Tibial artery (tissue), 4 donors: ENCODE results near the gene UBE2G2.

Source experiments
- DNase-seq, 2 donors: peaks; one replicate each; pipeline ENCODE4 v3.0.0-alpha.2; 2019
- H3K27ac ChIP-seq, 2 donors: fragments of 200-600 bp; sonication (generic) in 1 of 2; 1 replicate in 1 of 2; 2 replicates in 1 of 2; pipeline ENCODE4 v1.5.1; 2018 to 2019; ENCODE audit warnings: mild to moderate bottlenecking in 1 of 2
- H3K27me3 ChIP-seq, 2 donors: fragments of 200-600 bp; sonication (generic) in 1 of 2; one replicate each; pipeline versions ENCODE4 v1.5.1 to v1.6.0; 2016 to 2019
- H3K36me3 ChIP-seq, 3 donors: fragments of 200-600 bp; sonication (generic) in 2 of 3; one replicate each; pipeline ENCODE4 v1.5.1; 2016 to 2019; ENCODE audit warnings: mild to moderate bottlenecking in 2 of 3
- H3K4me1 ChIP-seq, 4 donors: fragments of 200-600 bp; sonication (generic) in 2 of 4; 1 replicate in 3 of 4; 2 replicates in 1 of 4; pipeline ENCODE4 v1.5.1; 2016 to 2019
- H3K4me3 ChIP-seq, 2 donors: fragments of 200-600 bp; sonication (generic) in 1 of 2; 1 replicate in 1 of 2; 2 replicates in 1 of 2; pipeline ENCODE4 v1.5.1; 2018 to 2019; ENCODE audit warnings: mild to moderate bottlenecking in 2 of 2
- H3K9me3 ChIP-seq, 3 donors: fragments of 200-600 bp; sonication (generic) in 1 of 3; one replicate each; pipeline ENCODE4 v1.5.1; 2016 to 2019
- intact Hi-C: fragments of 100-400 bp; cut with DNase I; formaldehyde crosslinking; loops from one replicate; pipeline ENCODE4 v1.15.0; 2023; ENCODE audit warnings: low total_unique reads
- TF ChIP-seq, protein P1 (sequence below), 2 experiments: fragments of 200-600 bp in 1 of 2; fragments of 450-650 bp in 1 of 2; IDR thresholded peaks; one replicate each; pipeline ENCODE4 v1.5.1; 2017 to 2019; ENCODE audit warnings: antibody characterized with exemption in 2 of 2, mild to moderate bottlenecking in 1 of 2, moderate library complexity in 1 of 2

Gene UBE2G2

GRCh38 chr21:44740742-44741141 lies 60.9 kb downstream of the UBE2G2 start:
- DNase-seq = no peak
- Histone ChIP-seq H3K4me1 (no peaks in the 10 kb centered on the region), H3K9me3 (peaks cover 4 to 40% (median 32%) of the 10 kb centered on the region in 3 donors), H3K36me3 (no peaks in the 10 kb centered on the region), H3K27me3 (no peaks in the 10 kb centered on the region), H3K4me3 (no peak overlapping the region), H3K27ac (no peak overlapping the region)
- TF ChIP-seq, protein P1, sequence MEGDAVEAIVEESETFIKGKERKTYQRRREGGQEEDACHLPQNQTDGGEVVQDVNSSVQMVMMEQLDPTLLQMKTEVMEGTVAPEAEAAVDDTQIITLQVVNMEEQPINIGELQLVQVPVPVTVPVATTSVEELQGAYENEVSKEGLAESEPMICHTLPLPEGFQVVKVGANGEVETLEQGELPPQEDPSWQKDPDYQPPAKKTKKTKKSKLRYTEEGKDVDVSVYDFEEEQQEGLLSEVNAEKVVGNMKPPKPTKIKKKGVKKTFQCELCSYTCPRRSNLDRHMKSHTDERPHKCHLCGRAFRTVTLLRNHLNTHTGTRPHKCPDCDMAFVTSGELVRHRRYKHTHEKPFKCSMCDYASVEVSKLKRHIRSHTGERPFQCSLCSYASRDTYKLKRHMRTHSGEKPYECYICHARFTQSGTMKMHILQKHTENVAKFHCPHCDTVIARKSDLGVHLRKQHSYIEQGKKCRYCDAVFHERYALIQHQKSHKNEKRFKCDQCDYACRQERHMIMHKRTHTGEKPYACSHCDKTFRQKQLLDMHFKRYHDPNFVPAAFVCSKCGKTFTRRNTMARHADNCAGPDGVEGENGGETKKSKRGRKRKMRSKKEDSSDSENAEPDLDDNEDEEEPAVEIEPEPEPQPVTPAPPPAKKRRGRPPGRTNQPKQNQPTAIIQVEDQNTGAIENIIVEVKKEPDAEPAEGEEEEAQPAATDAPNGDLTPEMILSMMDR (IDR thresholded peaks at IDR 0.05) = no peak
- intact Hi-C loops = no loop called here

GRCh38 chr21:44739316-44739715 lies 62.3 kb downstream of the UBE2G2 start:
- intact Hi-C loops = no loop called here
- peaks cover 4 to 46% (median 32%) of the 10 kb centered on the region in 3 donors for H3K9me3 ChIP-seq
- no peaks in the 10 kb centered on the region for H3K36me3 ChIP-seq
- DNase-seq = no peak
- H3K4me1 ChIP-seq = no peaks in the 10 kb centered on the region
- TF ChIP-seq, protein P1 (IDR thresholded peaks at IDR 0.05) = no peak
- peaks cover 0 to 10% of the 10 kb centered on the region in 2 donors for H3K27me3 ChIP-seq
- no peak overlapping the region for H3K27ac ChIP-seq
- no peak overlapping the region for H3K4me3 ChIP-seq

GRCh38 chr21:44738621-44739020 lies 63.0 kb downstream of the UBE2G2 start:
- Histone ChIP-seq H3K27ac (no peak overlapping the region), H3K4me1 (no peaks in the 10 kb centered on the region), H3K36me3 (no peaks in the 10 kb centered on the region), H3K9me3 (peaks cover 4 to 46% (median 32%) of the 10 kb centered on the region in 3 donors), H3K27me3 (peaks cover 0 to 17% of the 10 kb centered on the region in 2 donors), H3K4me3 (no peak overlapping the region)
- TF ChIP-seq, protein P1 (IDR thresholded peaks at IDR 0.05) = no peak
- intact Hi-C loops = no loop called here
- no peak for DNase-seq

DNA sequence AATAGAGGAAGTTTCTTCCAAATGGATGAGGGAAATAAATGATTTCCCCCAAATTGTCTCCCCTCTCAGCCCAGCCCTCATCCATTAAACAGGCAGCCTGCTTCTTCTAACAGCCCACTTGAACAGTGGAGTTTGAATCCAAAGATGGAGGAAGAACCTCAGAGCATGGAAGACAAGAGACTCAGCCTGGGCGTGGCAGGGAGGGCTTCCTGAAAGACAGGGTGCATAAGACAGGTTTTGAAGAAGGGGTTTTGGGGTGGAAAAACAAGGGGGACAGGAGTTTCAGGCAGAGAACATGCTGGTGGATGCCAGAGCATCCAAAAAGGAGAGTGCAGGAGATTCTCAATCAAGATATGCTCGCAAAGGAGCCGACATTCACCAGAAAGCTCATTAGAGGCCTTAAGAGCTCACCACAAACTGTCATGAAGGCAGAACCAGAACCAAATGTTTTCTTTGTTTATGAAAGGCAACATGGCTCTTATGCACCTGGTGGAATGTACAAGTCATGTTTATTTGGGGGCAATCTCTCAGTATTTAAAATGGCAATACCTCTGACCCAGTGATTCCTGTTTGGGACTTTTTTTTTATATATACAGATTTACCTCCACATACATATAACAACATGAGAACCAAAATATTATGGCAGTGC lies 63.8 kb downstream of the UBE2G2 start:
- Histone ChIP-seq H3K4me3 (no peak overlapping the region), H3K4me1 (no peaks in the 10 kb centered on the region), H3K27me3 (peaks cover 0 to 22% of the 10 kb centered on the region in 2 donors), H3K36me3 (no peaks in the 10 kb centered on the region), H3K27ac (no peak overlapping the region), H3K9me3 (peaks cover 4 to 46% (median 32%) of the 10 kb centered on the region in 3 donors)
- intact Hi-C loops = no loop called here
- TF ChIP-seq, protein P1 (IDR thresholded peaks at IDR 0.05) = no peak
- no peak for DNase-seq

GRCh38 chr21:44736291-44737004 lies 65.2 kb downstream of the UBE2G2 start:
- intact Hi-C loops = no loop called here
- Histone ChIP-seq H3K27ac (no peak overlapping the region), H3K4me1 (no peaks in the 10 kb centered on the region), H3K27me3 (peaks cover 0 to 28% of the 10 kb centered on the region in 2 donors), H3K4me3 (no peak overlapping the region), H3K36me3 (no peaks in the 10 kb centered on the region), H3K9me3 (peaks cover 4 to 46% (median 32%) of the 10 kb centered on the region in 3 donors)
- no peak for DNase-seq
- TF ChIP-seq, protein P1 (IDR thresholded peaks at IDR 0.05) = no peak
